ENCODE measurements around the gene IRF8.
A peak's percentile ranks its signal among the peaks of the same experiment; 100 is the strongest.
"Not testable (repeated sequence)": the region's sequence is repeated elsewhere in the genome, so short reads cannot be mapped to it uniquely, and the experiment has no call there.

Gene IRF8

DNA sequence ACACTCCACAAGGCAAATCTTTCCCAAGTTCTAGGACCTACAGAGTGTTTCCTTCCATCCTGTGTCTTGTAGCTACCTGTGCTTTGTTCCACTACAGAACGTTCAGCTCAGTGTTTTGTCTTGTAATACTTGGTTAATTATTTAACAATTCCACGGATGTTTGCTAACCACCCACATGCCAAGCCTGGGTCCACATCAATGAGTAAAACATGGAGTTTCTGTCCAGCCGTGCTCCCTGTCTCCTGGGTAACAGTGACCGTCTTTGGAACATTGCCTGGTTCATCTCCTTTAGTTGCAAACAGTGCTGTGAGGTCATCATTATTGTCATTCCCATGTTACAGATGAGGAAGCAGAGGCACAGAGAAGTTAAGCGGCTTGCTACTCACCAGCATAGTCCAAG is 41.3 kb downstream of the IRF8 start:
- no peak for DNase-seq

DNA sequence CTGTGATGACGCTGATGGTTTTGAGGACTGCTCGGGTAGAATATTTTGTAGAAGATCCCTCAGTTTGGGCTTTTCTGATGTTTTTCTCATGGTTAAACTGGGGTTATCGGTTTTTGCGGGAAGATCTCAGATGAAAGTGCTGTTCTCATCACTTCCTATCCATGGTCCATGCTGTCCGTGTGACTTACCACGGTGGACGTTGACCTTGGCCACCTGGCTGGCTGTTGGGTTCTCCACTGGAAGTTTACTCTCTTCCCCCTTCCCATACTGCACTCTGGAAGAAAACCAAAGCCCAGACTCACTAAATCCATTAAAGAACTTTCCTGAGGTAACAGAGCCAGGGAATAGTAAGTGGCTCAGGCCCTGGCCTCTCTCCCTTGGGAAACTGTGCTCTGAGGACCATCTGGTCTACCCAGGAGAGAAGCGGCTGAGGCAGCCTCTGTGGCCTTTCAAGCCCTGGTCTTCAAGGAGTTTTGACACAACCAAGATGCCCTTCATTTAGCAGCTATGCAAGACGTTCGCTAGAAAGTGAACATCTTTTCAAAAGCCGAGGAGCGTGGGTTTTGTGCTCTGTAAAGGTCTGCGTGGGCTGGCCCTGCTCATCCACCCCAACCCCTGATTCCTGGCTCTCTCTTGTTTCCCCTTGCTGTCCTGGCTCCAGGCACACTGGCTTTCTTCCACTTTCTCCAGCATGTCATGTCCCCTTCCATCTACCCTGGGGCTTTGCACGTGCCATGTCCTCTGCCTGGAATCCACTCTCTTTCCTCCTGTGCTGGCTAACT is 43.1 kb downstream of the IRF8 start:
- no peak for DNase-seq

DNA sequence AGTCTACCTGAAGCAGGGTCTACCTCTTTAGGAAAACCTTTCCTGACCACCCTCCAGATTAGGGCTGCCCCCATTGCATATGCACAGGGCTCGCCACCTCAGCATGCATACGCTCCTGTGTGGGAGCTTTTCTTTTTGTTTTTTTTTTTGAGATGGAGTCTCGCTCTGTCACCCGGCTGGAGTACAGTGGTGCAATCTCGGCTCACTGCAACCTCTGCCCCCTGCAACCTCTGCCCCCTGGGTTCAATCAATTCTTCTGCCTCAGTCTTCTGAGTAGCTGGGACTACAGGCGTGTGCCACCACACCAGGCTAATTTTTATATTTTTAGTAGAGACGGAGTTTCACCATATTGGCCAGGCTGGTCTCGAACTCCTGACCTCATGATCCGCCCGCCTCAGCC is 43.7 kb downstream of the IRF8 start:
- DNase-seq: not testable (repeated sequence)

DNA sequence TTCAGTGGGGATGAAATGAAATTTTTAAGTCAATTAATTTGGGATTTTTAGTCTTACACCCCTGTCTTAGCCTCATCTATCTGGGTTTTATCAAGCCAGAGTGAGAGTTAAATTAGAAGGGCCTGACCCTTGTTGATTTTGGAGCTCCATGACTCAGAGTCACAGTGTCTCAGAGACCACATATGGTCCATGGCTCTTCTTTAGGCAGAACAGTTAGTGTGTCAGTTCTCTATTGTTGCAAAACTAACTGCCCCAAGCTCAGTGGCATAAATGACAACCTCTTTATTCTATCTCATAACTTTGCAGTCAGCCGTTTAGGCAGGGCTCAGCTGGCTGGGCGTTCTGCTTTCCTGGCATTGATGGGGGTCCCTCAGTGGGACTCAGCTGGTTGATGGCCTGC is 44.7 kb downstream of the IRF8 start:
- no peak for DNase-seq

DNA sequence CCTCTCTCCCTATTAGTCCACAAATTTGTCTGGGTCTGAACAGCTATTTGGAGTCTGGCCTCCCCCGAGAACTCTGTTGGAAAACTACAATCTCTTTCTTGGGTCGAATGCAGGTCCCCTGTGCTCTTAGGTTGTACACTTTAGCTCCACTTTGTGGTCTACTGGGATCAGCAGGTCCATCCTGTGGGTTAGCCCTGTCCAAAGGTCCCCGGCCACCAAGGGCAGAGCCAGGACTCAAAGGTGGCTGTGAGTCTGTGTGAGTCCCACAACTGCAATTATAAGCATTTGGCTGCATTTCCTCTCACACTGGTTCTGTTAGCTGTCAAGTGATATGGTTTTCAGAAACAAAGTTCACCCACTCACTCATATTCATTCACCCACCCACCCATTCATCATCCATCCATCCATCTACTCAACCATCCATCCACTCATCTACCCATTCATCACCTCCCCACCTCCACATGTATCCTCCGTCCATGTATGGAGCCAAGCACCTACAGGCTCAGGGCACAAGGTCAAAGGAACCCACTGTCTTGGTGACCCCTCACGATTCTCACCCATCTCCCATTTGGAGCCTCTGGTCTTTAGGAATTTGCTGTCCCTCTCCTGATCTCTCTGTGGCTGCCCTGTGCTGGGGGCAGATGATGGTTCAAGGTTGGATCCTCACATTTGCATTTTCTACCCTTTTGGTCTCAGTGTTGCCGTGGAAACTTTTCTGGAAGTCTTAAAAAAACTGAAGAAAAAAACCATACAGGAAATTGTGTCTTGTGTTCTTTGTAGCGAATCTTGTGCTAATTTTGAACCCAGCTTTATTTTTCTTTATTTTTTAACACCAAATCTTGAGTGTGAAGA is 45.8 kb downstream of the IRF8 start:
- no peak for DNase-seq

DNA sequence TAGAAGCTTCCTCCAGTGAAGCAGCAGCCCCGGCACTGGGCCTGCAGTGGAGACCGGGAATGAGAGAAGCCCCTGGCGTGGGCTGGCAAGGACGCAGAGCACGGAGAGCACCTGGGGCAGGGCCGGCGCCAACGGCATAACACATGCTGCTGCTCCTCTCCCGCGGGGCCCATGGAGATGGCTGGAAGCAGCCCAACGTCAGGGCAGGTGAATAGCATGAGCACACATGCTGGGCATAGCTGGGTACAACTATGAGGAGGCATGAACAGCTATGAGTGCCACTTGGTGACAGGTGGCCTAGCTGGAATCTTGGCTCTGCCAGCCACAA is 46.4 kb downstream of the IRF8 start:
- DNase-seq: peak; percentile 38

DNA sequence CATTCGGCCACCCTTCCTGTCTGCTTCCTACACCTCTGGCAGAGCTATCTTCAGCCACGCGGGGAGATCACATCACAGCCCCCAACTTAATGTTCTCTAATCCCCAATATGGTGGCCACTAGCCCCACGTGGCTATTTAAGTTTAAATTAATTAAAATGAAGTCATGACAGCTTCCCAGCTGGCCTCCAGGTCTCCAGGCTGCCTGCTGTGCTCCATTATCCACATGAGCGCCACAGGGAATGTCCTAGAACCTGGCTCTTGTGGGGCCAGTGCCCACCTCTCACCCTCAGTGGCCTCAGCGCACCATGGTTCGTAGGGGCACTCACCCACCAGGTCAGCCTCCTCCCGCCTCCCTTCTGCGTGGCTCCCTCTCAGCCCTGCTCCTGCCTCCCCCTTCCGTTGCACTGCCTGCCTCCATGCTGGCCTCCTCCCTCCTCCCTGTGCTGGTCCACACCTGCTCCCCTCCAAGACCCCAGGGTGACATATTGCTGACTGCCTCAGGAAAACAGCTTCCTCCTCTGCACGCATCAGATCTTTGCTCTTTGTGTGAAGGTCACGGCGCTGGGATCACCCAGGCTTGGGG is 47.7 kb downstream of the IRF8 start:
- DNase-seq: no peak

DNA sequence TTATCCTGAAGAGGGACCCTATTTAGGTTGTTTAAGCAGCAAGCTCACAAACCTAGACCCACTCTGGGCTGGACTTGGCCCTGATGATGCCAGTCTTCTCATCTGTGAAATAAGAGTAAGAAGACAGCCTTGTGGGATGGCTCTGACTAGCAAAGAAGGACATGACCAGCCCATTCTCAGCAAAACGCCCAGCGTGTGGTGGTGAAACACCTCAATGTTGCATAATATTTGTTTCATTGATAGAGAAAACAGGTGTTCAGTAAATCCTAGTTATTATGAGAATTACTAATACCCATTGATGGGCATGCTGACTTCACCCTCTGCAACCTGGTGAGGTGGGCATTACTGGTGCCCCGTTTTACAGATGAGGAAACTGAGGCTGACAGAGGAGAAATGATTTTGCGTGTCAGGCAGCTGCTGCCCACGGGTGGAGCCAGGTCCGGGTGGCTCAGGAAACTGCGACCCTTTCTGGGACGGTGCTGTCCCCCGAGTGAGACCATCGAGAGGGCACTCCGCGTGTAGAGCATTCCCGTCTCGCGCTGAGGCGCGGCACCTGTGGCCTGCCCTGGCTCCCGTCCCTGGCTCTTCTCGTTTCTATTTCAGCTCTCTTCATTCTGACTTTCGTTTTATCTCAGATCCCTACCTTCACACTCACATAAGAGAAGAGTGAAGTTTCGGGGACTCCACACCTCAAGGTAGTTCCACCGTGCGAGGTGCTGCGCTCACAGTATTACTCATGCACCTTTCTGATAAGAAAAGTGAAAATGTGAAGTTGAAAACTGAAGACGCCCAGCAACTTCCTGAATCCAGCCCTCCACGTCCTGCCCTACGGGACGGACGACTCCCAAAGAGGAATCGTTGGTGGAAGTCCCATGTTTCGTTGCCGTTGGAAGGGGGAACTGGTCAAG is 48.5 kb downstream of the IRF8 start:
- DNase-seq: no peak

DNA sequence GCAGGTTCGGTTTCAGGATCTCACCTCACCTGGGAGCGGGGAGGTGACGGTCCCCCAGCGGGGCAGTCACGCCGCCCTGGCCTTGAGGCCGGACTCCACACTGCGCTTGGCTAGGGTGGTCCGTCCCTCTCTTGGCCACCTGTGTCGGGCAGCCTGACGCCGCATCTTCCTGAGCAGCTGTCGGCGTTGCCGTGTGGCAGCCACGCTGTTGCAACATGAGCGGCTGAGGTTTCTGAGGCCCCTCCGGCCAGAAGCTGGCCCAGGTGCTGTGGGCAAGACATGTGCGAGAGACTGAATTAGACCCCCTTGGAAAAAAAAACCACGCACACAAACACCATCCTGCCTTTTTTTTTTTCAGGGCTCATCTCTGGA is 49.2 kb downstream of the IRF8 start:
- DNase-seq: no peak

DNA sequence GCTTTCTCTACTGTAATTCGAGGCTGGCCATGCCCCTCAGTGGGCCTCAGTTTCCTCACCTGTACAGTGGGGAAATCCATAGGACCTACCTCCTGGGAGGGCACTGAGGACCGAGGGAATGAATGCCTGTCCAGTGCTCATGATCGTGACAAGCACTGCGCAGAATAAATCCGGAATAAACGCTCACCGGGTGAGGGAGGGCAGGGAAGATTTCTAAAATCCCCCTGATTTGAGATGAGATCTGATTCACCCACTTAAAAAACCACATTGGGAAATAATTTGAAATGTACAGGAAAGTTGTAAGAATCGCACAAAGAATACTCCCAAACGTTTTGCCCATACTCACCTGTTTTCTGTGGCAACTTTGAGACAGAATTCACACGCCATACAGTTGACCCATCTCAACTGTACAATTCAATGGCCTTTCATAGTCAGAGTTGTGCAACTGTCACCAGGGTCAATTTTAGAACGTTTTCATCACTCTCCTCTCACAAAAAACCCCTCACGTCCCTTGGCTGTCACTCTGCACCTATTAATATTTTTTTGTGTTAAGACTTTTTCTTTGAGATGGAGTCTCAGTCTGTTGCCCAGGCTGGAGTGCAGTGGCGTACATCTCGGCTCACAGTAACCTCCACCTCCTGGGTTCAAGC is 49.8 kb downstream of the IRF8 start:
- no peak for DNase-seq

DNA sequence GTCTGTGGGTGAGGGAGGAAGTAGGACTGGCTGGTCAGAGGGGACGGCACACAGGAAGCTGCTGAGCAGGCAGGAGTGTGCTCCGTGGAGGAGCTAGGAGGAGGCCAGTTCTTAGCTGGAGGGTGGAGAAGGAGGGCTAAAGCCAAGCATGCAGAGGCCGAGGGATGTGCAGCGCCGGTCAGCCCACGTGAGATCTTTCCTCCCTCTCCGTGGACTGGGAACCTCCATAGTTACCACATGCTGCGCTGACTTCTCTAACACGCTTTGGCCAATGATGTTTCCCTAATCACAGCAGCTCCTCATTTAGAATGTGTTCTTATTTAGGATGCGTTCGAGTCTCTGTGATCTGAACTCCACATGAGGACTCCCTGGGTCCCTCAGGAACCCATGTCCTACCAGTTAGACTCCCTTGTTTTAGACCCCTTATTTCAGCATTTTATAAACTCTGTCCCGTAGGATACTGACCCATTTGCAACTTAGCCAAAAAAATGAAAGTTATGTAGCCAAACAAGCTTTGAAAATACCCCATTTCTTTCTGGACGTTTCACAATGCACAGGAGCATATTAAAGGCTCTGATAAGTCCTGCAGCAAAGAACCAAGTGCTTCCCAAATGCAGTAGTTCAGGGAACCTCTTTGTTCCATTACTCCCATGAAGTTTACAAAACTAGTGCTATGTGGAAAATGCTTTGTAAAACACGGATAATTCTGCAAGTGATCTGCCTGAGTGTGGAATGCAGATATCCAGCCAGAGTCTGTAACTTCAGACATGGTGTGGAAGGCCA is 51.4 kb downstream of the IRF8 start:
- no peak for DNase-seq

DNA sequence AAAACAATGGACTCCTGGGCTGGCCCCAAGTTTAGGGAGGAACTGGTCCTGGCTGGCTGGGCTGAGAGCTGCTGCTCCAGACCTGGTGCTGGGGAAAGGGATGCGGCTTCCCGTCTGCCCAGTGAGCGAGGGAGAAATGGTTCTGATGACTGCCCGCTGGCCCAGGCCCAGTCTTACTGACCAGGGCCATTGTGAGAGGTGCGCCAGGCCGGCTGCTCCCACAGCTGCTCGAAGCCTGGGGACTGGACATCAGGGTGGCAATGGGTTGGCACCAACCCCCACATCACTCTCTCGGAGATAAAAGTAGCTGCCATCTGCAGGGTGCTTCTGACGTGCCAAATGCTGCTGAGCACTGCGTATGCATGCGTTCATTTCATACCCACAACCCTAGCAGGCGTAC is 53.2 kb downstream of the IRF8 start:
- no peak for DNase-seq

DNA sequence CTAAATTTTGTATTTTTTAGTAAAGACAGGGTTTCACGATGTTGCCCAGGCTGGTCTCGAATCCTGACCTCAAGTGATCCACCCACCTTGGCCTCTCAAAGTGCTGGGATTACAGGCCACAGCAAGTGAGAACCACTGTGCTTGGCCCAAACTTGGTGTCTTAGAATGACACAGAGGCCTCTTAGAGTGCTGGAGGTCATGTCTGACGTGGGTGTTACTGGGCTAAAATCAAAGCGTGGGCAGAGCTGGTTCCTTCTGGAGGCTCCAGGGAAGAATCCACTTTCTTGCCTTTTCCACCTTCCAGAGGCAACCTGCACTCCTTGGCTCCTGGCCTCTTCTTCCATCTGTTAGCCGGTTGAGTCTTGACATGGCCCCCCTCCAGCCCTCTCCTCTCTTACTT is 53.8 kb downstream of the IRF8 start:
- DNase-seq: no peak

DNA sequence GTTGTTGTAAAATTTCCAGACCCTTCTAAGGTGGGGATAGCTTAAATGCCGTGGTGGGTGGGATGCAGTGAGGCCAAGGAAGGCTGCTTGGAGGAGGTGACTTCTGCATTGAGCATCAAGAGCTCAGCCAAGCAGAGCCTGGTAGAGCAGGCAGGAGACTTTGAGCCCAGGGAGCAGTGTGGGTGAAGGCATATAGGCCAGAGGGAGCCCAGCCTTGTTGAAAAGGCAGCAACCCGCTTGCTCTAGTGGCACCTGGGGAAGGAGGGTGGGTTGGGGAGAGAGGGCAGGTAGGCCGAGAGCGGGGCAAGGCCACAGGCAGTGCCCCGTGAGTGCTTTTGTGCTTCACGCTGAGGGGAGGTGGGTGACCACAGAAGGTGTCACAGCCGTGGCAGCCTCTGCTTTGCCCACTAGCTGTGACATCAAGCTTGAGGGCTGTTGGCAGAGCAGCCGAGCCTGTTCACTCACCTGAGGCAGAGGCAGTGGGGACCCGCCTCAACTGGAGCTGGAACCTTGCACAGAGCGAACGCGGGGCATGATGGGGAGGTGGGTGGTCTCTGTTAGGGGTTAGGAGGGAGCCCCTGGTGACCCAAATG is 56.1 kb downstream of the IRF8 start:
- no peak for DNase-seq

DNA sequence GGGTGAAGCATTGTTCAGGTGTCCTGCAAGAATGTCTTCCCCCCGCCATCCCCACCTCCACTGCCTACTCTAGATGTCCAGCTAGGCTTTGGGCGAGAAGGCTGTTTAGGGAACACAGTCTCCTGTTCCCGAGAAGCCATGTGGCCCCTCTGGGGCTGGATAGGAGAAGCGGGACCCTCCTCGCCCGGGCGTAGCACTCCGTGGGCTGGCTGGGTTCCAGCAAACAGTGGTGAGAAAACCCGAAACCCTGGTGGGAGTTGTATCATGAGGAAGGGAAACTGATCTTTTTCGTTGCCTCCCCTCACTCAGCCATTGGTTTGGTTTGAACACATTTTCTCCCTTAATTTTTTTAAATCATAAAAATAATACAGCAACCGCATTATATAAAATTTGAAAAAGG is 56.6 kb downstream of the IRF8 start:
- no peak for DNase-seq

DNA sequence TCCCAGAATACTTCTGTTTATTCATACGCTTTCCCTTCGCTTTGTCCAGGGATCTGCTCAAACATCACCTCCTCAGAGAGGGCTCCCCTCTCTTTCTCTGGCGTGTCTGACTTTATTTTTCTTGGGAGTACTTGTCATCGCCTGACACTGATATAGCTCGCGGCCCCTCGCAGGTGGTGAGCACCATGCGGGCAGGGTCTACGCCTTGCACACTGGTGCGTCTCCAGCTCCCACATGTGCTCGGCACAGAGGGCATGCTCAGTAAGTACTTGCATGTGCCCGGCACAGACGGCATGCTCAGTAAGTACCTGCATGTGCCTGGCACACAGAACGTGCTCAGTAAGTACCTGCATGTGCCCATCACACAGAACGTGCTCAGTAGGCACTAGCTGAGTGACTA is 57.5 kb downstream of the IRF8 start:
- DNase-seq: no peak

DNA sequence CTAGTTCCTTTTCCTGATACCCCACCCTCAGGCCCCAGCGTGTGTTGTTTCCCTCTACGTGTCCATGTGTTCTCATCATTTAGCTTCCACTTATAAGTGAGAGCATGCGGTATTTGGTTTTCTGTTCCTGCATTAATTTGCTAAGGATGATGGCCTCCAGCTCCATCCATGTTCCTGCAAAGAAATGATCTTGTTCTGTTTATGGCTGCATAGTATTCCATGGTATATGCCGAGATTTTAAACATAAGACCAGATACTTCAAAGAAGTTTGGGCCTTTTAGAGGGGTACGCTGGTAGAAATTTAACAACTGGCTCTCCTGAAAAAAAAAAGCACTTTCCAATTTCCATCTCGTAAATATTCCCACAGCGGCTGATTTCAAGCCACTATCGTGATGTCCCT is 59.8 kb downstream of the IRF8 start:
- DNase-seq: no peak

DNA sequence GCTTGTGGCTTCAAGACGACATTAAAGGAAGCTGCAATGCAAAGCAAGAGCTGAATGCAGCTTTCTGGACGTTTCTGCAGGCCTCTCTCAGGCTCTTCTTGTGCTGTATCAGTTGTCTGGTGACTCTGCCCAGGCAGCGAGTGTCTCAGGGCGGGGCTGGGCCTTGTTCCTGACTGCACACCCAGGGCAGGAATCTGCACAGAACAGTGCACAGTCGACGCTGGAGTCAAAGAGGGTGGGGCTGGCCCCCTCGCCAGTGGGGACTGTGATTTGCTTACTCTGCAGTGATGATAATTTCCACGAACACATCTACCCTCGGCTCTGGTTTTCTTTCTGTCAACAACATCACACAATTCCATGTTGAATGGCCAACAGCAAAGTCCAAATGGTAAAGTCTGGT is 60.7 kb downstream of the IRF8 start:
- DNase-seq: no peak

DNA sequence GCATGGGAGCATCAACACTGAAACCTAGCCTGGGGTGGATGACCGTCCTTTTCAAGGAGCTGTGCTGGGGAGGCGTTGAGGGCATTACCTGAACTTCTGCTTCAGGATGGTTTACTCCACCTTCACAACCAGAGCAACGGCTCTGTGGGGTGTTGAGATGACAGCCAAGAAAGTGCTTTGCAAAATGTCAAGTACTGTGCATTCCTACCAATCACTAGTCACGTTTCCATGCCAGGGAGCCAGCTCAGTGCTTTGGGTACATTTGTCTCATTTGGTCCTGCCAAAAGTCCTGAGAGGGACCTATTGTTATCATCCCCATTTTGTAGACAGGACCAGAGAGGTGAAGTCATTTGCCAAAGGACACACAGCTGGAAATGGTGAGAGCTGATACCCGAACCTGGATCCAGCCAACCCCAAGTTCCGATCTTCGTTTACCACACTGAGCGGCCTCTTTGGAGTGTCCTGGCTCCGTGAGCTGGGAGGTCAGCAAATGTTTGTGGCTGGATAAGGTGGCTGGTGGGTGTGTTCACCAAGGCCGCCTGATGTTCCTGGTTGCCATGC is 61.6 kb downstream of the IRF8 start:
- no peak for DNase-seq

DNA sequence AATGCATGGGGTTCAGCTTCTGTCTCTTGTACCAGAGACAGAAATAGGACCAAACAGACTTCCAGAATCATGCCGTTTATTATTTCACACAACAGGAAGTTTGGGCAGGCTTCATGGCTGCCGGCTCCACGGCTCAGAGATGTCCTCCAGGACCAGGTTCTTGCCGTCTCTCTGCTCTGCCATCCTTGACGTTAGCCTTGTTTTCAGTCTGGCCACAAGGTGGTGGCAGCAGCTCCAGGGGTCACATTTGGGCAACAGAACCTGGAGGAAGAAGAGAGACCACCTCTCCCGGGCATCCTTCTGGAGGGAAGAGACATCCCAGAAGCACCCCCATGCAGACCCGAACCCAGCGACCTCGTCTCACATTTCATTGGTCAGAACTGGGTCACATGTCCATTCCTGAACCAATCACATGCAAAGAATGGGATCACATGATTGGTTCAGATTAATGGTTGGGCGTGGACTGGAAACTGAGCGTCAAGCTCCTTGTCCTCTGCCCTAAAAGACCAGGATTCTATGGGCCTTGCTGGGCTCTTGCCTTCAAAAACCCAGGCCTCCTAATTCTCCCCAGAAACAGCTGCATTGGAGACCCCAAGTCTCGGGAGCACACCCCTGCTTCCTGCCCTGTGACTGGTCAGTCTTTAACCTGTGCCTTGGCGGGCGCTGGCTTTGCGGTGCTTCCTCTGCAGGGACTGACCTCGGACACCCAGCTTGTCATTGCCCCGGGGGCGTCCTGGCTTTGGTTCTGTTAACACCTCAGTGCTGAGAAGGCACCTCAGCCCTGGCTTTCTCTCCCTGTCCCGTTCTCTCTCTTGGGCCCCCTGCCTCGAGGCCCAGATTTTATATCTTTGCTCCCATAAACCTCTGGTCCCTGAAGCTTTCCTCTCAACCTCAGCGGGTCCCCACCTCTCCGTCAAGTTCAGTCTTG is 63.3 kb downstream of the IRF8 start:
- no peak for DNase-seq
